Measurements from ENCODE around the gene TYRP1.

The TYRP1 gene

DNA sequence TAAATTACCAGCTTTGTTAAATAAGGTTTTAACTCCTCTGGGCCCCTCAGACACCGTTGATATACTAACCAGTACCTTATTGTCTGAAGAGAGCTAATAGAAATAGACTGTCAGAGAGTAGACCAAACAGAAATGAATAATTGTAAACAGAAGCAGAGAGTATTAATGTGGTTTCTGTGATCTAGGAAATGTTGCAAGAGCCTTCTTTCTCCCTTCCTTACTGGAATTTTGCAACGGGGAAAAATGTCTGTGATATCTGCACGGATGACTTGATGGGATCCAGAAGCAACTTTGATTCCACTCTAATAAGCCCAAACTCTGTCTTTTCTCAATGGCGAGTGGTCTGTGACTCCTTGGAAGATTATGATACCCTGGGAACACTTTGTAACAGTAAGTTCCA is 5.1 kb downstream of the TYRP1 start:
- no peak for DNase-seq

DNA sequence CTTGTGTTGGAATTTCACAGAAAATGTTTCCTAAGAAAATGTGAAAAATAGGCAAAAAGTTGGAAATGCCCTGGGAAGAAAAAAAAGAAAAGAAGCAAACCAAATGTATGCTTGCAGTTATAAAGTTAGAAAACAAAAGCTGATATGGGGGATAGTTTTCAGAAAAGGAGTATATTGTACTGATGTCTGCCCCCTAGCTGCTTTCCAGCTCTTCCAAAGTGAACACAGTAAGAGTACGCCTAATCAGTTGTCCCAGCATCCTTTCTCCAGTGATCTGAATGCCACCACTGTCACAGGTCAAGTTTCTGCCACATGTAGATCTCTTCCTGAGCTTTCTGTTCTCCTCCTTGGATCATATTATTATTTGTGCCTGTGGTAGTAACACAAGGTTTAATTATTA is 5.8 kb downstream of the TYRP1 start:
- DNase-seq, result no peak

DNA sequence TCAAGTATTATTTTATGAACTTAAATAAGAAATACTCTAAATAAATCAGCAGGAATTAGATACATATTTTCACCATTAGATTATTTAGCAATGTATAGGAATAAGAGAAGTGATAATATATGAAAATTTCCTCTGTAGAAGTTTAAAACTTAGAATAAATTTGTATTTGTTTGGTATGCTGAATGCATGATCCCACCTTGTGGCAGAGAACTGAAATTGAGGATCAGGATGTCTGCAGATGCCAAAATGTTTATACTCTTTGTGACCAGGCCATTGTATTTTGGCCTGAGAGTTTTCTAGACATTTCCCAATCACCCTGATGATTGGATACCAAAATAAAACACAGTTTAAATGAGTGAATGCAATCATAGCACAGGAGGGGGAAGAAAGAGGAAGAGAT is 6.3 kb downstream of the TYRP1 start:
- no peak for DNase-seq

DNA sequence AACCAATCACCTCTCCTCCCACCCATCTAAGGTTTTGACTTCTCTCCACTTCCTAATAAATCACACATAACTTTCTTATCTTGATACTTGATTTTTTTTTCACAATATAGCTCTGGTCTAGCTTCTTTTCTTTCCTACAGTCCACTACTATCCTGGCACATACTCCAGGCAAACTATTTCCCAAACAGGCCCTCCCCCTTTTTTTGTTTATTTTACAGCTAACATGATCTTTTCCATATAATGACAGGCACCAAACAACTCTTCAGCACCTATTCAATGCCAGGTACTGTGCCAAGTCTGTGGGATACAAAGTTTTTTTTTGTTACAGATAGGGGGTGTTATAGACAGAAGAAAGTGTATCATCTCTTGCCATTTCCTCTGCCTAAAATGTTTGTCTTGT is 7.9 kb downstream of the TYRP1 start:
- no peak for DNase-seq

DNA sequence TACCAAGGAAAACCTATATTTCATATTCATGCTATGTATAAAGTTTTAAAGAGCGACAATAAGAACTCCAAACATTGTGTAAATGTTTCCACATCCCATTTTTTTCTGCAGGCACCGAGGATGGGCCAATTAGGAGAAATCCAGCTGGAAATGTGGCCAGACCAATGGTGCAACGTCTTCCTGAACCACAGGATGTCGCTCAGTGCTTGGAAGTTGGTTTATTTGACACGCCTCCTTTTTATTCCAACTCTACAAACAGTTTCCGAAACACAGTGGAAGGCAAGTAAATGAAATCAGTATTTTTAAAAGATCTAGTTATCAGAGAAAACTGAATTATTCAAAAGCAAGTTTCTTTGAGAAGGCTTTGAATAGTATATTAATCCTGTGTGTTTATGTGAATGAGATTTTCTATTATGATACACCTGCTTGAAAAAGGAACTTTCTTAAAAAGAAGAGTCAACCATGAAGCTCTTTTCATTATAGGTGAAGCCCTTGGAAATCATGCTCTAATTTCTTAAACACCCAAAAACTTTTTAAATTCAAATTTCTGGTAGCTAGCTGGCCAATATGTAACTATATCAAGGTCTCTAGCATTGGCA is 9.1 kb downstream of the TYRP1 start:
- no peak for DNase-seq

DNA sequence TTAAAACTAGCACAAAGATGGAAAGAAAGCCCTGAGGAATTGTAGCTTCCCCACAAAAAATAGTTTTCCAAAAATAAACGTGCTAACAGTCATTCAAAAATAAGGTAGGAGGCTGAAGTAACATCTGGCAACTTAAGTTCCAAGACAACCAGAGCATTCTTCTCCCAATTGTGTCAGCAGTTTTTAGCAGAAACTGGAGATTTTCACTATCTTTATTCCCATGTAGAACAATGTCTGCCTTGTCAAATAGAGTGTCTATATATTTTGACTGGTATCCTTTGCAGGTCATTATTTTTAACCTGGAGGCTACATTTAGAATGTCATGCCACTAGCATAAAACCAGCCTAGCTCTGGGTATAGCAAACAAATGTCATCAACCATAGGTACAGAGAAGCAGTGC is 10.8 kb downstream of the TYRP1 start:
- no peak for DNase-seq

DNA sequence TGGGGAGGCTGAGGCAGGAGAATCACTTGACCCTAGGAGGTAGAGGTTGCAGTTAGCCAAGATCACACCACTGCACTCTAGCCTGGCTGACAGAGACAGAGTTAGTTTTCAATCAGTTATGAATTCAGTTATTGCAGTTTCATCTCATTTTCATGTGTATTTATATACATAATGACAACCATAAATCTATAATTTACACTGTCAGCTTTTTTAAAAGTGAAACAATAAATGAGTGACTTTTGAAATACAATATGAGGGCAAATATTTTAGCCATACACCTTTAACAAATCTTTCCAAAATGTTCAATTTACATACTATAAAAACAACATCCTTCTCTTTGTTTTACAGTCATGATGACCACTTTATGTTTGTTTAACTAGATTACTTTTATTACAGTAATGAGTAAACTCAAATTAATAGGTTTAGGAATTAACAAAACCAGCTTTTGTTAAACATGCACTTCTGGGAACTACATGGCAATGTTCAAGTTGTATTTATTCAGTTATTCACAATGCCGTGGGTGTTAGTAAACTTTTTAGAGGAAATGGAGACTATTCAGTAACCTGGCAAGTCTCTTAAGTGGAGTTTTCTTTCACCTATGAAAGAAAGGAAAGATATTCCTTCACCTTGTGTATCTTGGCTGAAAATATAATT is 12.7 kb downstream of the TYRP1 start:
- no peak for DNase-seq

DNA sequence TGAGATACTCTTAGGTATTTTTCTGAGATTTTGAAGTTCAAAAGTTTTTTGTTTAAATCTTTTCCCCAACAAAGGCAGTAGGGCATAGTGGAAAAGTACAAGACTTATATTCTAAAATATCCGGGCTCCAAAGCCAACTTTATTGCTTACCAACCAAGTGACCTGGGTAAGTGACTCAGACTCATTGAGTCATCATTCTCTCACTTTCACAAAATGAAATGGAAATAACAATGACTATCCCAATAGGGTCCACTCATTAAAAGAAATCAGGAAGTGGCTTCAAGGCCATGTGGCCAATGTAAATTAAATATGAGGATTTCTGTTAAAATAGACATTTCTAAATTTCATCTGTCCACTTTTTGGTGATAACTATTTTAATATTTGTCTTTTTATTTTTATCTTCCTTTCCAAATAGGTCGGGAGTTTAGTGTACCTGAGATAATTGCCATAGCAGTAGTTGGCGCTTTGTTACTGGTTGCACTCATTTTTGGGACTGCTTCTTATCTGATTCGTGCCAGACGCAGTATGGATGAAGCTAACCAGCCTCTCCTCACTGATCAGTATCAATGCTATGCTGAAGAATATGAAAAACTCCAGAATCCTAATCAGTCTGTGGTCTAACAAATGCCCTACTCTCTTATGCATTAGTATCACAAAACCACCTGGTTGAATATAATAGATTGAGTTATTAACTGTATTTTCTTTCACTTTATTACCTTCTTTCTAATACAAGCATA is 15.5 kb downstream of the TYRP1 start:
- DNase-seq, result no peak

DNA sequence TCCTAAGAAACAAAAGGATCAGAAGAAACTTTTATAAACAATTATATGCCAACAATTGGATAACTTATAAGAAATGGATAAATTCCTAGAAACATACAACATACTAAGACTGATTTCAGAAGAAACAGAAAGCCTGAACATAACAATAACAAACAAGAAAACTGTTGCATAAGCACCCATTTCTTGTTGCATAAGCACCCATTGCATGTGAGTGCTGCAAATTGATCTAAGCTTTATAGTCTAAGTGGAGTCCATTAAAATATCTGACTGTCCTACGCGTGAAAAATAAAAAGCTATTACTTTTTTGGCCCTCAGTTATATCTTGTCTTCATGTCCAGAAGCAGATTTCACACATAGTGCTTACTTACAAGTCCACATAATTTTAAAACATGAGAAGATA is 19.3 kb downstream of the TYRP1 start:
- no peak for DNase-seq

DNA sequence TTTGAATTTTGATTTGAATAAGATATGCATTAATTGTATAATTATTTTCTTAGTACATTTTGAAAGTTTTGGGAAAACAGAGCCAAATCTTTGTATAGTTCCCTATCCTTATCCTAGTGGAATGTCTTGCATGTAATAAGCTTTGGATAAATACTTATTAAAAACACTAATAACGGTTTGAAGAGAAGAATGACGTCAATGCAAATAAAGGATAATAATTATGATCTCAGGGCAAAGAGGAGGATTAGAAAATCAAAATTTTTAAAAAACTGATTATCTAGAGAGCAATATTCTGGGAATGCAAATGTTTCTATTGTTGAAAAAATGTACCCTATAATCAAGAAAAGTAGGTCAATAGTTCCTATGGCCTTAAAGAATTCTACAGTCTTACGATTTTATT is 22.1 kb downstream of the TYRP1 start:
- DNase-seq, result no peak

DNA sequence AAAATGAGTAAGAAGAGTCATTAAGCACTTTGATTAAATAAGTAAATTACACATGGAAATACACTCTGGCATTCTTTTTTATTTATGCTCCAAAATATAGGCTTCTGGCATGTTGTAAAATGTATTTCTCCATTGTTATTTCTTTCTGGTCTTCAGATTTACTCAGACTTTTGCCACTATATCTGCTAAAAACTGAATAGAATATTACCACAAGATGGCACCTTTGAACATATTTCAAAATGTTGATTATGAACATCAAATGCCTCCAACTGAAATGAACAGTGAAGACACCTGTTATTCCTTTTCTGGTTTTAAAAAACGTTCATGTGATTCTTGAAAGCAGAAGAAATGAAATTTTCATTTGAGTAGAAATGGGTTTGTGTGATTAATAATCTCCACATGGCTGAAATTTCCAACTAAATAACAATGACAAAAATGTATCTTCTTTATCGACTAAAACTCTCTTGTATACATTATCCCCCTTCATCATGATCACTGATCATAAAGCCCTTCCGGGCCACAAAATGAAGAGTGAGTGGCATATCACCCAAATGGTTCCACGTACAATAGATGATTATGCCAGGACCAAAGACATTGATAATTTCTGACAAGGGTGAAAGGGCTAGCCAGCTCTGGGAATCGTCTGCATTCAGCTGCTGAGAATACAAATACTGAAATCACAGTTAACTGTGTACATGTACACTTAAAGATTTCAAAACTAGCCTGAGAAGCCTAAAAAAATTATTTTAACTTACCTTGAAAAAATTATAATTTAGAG is 23.8 kb downstream of the TYRP1 start:
- DNase-seq, result peak in 1 of 2 experiments; percentile 15

DNA sequence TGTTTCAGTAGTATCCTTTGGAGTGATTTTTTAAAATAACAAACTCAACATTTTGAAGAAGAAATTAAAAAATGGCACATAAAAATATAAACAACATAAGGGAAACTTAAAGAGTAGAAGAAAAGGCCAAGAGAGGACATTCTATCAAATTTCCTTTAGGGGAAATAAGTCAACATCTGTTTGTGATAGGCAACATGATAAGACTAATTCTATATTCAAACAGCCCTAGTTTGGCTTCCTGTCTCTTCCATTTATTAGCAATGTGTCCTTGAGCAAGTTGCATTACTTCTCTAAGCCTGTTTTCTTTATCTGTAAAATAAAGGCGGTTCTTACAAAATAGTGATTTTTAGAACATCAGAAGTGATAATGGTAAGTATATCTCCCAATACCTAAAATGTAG is 24.7 kb downstream of the TYRP1 start:
- DNase-seq, result no peak

DNA sequence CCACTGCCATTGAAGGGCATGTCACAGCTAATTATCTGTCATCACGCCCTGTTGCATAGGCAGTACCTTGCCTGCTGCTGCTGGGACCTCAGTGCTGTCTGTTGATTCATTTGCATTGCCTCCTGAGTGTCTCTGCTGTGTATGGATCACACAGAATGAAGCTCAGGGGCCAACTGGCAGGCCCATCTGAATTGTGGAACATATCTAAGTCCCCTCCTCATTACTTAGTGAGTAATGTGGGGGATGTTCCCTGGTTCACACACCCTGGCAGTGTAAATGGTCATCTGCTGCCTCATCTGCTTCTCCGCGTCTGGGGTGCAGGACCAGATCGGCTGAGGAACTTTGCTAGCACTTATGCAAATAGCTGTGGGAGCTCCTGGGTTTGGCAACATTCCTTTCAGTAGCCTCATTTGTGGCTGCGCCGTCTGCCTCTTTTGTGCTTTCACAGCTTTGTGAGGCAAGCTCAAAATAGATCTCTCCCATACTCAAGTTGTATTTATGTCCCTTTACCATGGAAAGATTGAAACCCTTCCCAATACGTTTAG is 25.4 kb downstream of the TYRP1 start:
- peak in 1 of 2 experiments; percentile 60 for DNase-seq

DNA sequence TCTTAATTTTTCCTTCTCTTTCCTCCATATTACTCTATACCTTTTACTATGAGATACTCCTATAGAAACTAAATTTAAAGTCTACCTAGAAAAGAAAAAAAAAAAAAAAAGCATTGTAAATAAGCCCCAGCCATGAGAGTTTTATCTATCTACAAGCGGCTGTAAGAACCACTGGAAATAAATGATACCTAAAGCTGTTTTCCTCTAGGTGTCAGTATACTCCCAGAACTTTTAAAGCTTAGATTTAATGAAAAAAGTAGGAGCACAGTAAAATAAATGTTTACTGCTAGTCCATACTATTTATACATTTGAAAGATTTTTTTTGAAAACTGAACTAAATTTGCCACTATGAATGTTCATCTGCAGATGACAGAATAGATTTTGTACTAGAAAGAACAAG is 26.2 kb downstream of the TYRP1 start:
- peak in 1 of 2 experiments; percentile 30 for DNase-seq

DNA sequence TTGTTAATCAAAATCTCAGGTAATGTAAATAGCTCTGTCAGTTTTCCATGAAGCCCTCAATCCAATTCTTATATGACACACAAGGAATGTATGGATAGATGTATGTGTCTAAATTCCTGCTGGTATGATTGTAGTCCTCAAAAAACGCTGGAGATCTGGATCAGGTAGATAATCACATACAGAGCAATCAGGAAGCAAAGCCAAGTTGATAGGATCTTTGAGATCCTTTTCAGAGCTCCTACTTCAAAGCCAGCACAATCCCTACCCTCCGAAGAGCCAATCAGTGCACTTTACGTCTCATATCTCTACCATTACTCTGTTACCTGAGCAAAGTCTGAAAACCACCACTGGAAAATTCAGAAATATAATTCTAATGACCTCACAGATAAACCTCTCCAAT is 27.4 kb downstream of the TYRP1 start:
- DNase-seq, result no peak

DNA sequence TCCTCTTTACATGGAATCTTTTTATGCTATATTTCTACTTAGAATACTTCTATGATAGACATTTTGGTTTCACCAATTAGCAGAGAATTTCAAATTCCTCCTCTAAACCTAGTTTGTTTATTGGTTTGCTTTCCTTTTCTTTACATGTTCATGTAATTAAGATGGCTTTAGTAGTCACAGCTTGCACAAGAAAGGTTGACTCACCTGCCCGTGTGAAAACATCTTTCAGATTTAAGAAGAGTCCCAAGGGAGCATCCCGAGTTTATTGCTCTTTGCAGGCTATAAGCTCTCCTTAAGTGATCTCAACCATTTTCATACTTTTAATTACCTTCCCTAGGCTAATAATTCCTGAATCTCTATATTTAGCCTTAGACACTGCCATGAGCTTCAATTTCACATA is 28.9 kb downstream of the TYRP1 start:
- DNase-seq, result no peak

DNA sequence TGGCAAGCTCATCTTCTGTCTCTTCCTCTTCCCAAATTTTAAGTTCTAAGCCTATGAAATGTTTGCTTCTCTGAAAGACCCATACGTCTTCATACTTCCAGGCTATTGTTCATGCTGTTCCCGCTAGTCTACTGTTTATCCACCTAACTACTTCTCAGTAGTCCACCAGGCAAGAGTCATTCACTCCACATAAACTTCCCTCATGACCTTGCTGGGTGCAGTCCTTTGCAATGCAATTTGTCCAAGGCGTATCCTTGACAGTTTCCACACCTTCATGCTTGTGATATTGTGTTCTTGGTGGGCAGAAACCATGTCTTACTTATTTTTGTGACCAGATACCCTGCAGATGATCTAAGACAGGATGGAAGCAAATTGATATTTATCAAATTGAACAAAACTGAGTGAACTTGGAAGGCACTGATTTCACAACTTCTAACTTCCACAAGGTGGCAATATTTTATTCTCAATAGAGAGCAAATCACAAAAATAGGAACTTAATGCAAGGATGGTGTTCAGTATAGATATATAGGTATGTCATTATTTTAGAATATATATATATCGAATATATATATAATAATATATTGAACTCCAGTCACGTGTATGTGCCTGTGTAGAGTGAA is 30.3 kb downstream of the TYRP1 start:
- DNase-seq, result no peak

DNA sequence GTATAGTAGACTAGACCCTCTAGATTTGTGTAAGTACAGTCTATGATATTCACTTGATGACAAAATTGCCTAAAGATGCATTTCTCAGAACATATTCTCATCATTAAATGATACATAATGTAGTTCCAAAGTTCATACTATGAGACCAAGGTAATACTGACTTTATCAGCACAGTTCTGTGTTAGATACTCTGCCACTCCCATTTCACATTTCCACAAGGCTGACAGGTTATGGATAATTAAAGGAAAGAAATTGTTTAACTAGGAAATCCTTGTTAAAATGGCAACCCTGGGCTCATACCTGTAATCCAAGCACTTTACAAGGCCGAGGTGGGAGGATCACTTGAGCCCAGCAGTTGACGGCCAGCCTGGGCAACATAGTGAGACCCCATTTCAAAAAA is 33.6 kb downstream of the TYRP1 start:
- DNase-seq, result no peak

DNA sequence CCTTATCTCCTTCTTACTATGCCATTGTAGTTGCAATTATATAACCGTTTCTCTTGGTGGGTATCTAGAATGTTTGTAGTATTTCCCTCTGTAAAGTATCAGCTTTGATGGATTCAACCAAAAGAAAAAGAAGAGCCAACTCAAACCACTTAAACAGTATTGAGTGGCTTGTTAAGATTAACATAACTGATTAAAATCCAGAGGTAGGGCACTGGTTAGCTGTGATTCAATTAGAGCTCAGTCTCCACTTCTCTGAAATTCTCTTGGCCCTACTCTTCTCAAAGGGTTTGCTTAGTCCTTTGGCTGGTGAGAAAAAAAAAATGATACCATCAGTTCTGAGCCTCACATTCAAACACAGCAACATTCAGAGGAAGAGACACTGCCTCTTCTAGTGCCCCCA is 37.0 kb downstream of the TYRP1 start:
- DNase-seq, result no peak

DNA sequence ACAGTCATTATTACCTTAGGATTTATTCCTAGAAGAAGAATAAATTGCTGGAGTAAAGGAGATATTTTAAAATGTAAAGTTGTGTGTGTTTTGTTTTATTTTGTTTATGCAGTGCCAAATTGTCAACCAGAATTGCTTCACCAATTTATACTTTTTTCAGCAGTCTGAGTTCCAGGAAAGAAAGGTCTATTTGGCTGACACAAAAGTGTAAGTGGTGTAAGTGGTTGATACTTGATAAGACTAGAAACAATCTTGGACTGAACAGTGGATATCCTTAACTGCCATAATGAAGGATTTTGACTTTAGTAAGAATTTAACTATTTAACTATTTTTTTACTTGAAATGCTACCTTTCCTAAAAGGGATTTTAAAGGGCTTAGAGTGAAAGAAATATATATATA is 37.7 kb downstream of the TYRP1 start:
- no peak for DNase-seq

DNA sequence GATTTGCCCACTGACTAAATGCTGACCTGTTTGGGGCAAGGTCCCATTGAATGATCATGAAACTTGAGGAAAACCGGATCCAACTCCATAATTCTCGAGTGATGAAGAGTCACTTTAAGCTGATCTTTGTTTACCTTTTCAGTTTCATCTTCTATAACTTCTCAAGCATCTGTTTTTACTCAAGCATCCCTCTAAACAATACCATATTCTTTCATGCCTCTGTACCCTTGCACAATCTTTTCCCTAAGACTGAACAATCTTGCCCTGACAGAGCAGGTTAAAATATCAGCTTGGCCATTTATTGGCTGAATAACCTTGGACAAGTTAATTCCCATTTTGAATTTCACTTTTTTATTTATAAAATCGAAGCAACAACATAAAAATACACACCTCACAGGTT is 39.8 kb downstream of the TYRP1 start:
- no peak for DNase-seq

DNA sequence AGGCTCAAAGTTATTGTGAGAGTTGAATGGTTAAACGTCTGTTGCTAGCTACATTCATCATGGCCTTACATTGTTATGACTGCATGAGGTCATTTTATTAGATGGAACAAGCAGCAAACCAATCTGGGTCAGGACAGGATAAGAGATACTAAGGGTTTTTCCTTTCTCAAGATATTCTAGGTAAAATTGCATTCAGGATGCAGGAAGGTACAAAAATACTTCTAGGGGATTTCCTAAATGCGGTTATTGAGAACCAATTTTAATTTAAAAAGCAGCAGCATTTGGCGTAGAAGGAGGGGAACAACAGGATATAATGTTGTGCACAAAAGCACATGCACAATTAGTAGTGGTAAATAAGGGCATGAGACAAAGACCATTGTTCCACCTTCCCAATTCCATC is 42.5 kb downstream of the TYRP1 start:
- no peak for DNase-seq

DNA sequence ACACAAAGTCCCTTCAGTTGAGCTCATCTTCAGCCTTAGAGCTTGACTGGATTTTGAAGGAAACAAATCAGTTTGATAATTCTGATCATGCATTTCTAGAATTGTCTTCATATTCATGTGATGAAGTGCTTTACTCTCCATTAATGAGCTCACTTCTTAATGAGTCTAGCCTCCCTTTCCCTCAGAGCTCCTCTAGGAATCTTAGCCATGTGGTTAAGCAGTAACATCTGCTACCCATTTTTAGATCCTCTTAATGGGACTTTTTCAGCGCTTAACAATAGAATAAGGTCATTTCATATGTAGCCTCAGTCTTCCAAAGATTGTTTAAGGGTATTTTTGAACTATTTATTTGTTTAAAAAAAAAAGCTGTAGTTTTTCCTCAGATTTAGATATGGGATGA is 44.7 kb downstream of the TYRP1 start:
- no peak for DNase-seq

Measured in cerebellar nuclear complex (tissue), 1 donor.